PC-9 (cell line): ENCODE measurements around the gene SIK3. TPM values are rescaled to one million over a fixed set of nuclear protein-coding genes. Genes with fewer than 3 reads are reported as not detected.

Source experiments
- BruUV-seq: library from RNA; stranded (reverse); fragments of 400-500 nt; replicated peaks from 2 replicates; lab custom pipeline; 2021; lab: Mats Ljungman, UMichigan
- CTCF ChIA-PET: fragments of 300-600 bp; sonication (Branson Sonifier 250); formaldehyde crosslinking; loops from one replicate; lab custom pipeline; 2022; ENCODE audit warnings: antibody characterized with exemption; lab: Charles Lee
- POLR2A ChIA-PET: fragments of 300-600 bp; sonication (Branson Sonifier 250); formaldehyde crosslinking; loops from one replicate; lab custom pipeline; 2022; ENCODE audit warnings: antibody characterized with exemption; ENCODE audit not compliant: unreplicated experiment; lab: Charles Lee
- DNase-seq, 2 experiments: peaks; one replicate each; pipeline versions ENCODE4 v3.0.0 to v3.0.0-alpha.2; 2015 to 2022; ENCODE audit warnings: mixed read lengths in 1 of 2
- H2AFZ ChIP-seq: fragments of 200-600 bp; sonication (generic); 2 replicates; pipeline ENCODE4 v1.8.1; 2017; ENCODE audit warnings: antibody characterized with exemption
- H3F3A ChIP-seq: fragments of 200-600 bp; sonication (generic); 2 replicates; pipeline ENCODE4 v1.8.1; 2017; ENCODE audit warnings: antibody characterized with exemption, mild to moderate bottlenecking, low read depth; ENCODE audit not compliant: insufficient read depth
- H3K27ac ChIP-seq: fragments of 200-600 bp; sonication (generic); 2 replicates; pipeline ENCODE4 v1.6.1; 2016; ENCODE audit warnings: mixed run types
- H3K27me3 ChIP-seq: fragments of 200-600 bp; sonication (generic); 2 replicates; pipeline ENCODE4 v1.6.1; 2016; ENCODE audit warnings: low read depth, mixed run types; ENCODE audit not compliant: insufficient read depth
- H3K36me3 ChIP-seq: fragments of 200-600 bp; sonication (generic); 2 replicates; pipeline ENCODE4 v1.6.1; 2016; ENCODE audit warnings: low read depth, mixed run types
- H3K4me1 ChIP-seq: fragments of 200-600 bp; sonication (generic); replicated peaks from 2 replicates; pipeline ENCODE4 v1.6.1; 2016; ENCODE audit warnings: mixed run types; ENCODE audit not compliant: insufficient read depth
- H3K4me2 ChIP-seq: fragments of 200-600 bp; sonication (generic); 2 replicates; pipeline ENCODE4 v1.6.1; 2017; ENCODE audit warnings: mixed run types
- H3K4me3 ChIP-seq: fragments of 200-600 bp; sonication (generic); 2 replicates; pipeline ENCODE4 v1.6.1; 2016; ENCODE audit warnings: mixed run types
- H3K79me2 ChIP-seq: fragments of 200-600 bp; sonication (generic); 2 replicates; pipeline ENCODE4 v1.6.1; 2017; ENCODE audit warnings: low read depth, mixed run types
- H3K9me2 ChIP-seq: fragments of 200-600 bp; sonication (generic); 2 replicates; pipeline ENCODE4 v1.8.1; 2017; ENCODE audit warnings: mild to moderate bottlenecking; ENCODE audit not compliant: insufficient read depth
- H3K9me3 ChIP-seq: fragments of 200-600 bp; sonication (generic); 2 replicates; pipeline ENCODE4 v1.8.1; 2016; ENCODE audit warnings: low read depth; ENCODE audit not compliant: insufficient read depth
- H4K20me1 ChIP-seq: fragments of 200-600 bp; sonication (generic); 2 replicates; pipeline ENCODE4 v1.8.1; 2017; ENCODE audit not compliant: insufficient read depth
- CTCF ChIP-seq: fragments of 200-600 bp; sonication (generic); conservative IDR thresholded peaks from 2 replicates; pipeline ENCODE4 v1.6.1; 2017; ENCODE audit warnings: mixed run types, antibody characterized with exemption, mild to moderate bottlenecking, moderate library complexity
- EZH2 ChIP-seq: fragments of 200-600 bp; sonication (generic); IDR thresholded peaks from 2 replicates; pipeline ENCODE4 v1.8.0; 2017; ENCODE audit warnings: antibody characterized with exemption, low read depth
- intact Hi-C: fragments of 100-400 bp; cut with micrococcal nuclease; formaldehyde crosslinking; loops from one replicate; pipeline ENCODE4 v1.10.0; 2022; ENCODE audit not compliant: unreplicated experiment
- total RNA-seq: library from RNA; stranded (reverse); gene quantifications from 2 replicates; pipeline ENCODE4 v1.2.3, GENCODE V29; 2021

SIK3 gene
- total RNA-seq, 1 experiment from 2014 or later, result 30.2 TPM

- intact Hi-C loops, result no loop called here
- DNase-seq, result no peak
- no peak overlapping the region for H3K27ac ChIP-seq
- no peaks in the 10 kb centered on the region for H3K4me1 ChIP-seq
- H3F3A ChIP-seq, result no peaks in the 10 kb centered on the region
- CTCF ChIA-PET, result no interaction called here
- H4K20me1 ChIP-seq, result no peaks in the 10 kb centered on the region
- H3K4me2 ChIP-seq, result no peak overlapping the region
- H2AFZ ChIP-seq, result no peak overlapping the region
- H3K4me3 ChIP-seq, result no peak overlapping the region
- TF ChIP-seq CTCF (no peak), EZH2 (no peak)
- no peaks in the 10 kb centered on the region for H3K27me3 ChIP-seq
- H3K36me3 ChIP-seq, result no peaks in the 10 kb centered on the region; the same call in 1 of the 2 replicates
- BruUV-seq, result TSS peak; percentile 21
- H3K9me2 ChIP-seq, result no peaks in the 10 kb centered on the region
- H3K79me2 ChIP-seq, result no peaks in the 10 kb centered on the region
- no peaks in the 10 kb centered on the region for H3K9me3 ChIP-seq
- POLR2A ChIA-PET, result no interaction called here
These were observed 204.3 kb downstream of the SIK3 start for GRCh38 chr11:116893906-116894305.

GRCh38 chr11:116893437-116893836, 204.8 kb downstream of the SIK3 start:
- H2AFZ ChIP-seq, result no peak overlapping the region
- BruUV-seq, result no TSS peak
- H3K4me1 ChIP-seq, result no peaks in the 10 kb centered on the region
- ChIA-PET POLR2A (no interaction called here), CTCF (no interaction called here)
- intact Hi-C loops, result no loop called here
- H3K27me3 ChIP-seq, result no peaks in the 10 kb centered on the region
- no peak overlapping the region for H3K27ac ChIP-seq
- no peaks in the 10 kb centered on the region; the same call in 1 of the 2 replicates for H3K36me3 ChIP-seq
- no peak overlapping the region for H3K4me2 ChIP-seq
- H3K4me3 ChIP-seq, result no peak overlapping the region
- H3K9me2 ChIP-seq, result no peaks in the 10 kb centered on the region
- DNase-seq, result no peak
- no peaks in the 10 kb centered on the region for H3K9me3 ChIP-seq
- no peaks in the 10 kb centered on the region for H3F3A ChIP-seq
- TF ChIP-seq EZH2, result no peak
- TF ChIP-seq CTCF, result no peak
- no peaks in the 10 kb centered on the region for H3K79me2 ChIP-seq
- H4K20me1 ChIP-seq, result no peaks in the 10 kb centered on the region

GRCh38 chr11:116892374-116892773, 205.9 kb downstream of the SIK3 start:
- Histone ChIP-seq H3K9me3 (no peaks in the 10 kb centered on the region), H3K4me1 (no peaks in the 10 kb centered on the region), H3K27me3 (no peaks in the 10 kb centered on the region), H4K20me1 (no peaks in the 10 kb centered on the region), H3F3A (no peaks in the 10 kb centered on the region), H3K4me3 (no peak overlapping the region), H2AFZ (no peak overlapping the region), H3K36me3 (no peaks in the 10 kb centered on the region; the same call in 1 of the 2 replicates), H3K4me2 (no peak overlapping the region), H3K9me2 (no peaks in the 10 kb centered on the region), H3K79me2 (no peaks in the 10 kb centered on the region), H3K27ac (no peak overlapping the region)
- intact Hi-C loops, result no loop called here
- BruUV-seq, result no TSS peak
- ChIA-PET CTCF (no interaction called here), POLR2A (no interaction called here)
- TF ChIP-seq CTCF, result no peak
- no peak for TF ChIP-seq EZH2
- no peak for DNase-seq
